HepG2 (cell line): ENCODE measurements around the gene RAD50. TPM values are rescaled to one million over a fixed set of nuclear protein-coding genes. Genes with fewer than 3 reads are reported as not detected.

Experiments used
- ATAC-seq: fragments of 200-7000 bp; cut with Tn5 transposase; 3 replicates; pipeline ENCODE4 v1.9.1; 2020; ENCODE audit warnings: mild to moderate bottlenecking, moderate library complexity
- Bru-seq: library from RNA; stranded (reverse); fragments of 400-500 nt; gene quantifications from one replicate; lab custom pipeline; 2021; lab: Mats Ljungman, UMichigan
- BruChase-seq, 2 experiments: library from RNA; stranded (reverse); fragments of 400-500 nt; gene quantifications; one replicate each; lab custom pipeline; 2021; lab: Mats Ljungman, UMichigan
- BruUV-seq: library from RNA; stranded (reverse); fragments of 400-500 nt; replicated peaks from 2 replicates; lab custom pipeline; 2021; lab: Mats Ljungman, UMichigan
- CTCF ChIA-PET: fragments of 300-600 bp; formaldehyde crosslinking; extraction: SDS; loops from one replicate; lab custom pipeline; 2021; ENCODE audit warnings: low total read pairs, inconsistent platforms, low intra/inter-chr PET ratio; lab: Yijun Ruan, JAX
- POLR2A ChIA-PET: fragments of 350-600 bp; sonication (Branson Sonifier 250); formaldehyde crosslinking; loops from one replicate; lab custom pipeline; 2020; ENCODE audit warnings: antibody characterized with exemption, inconsistent platforms; lab: Yijun Ruan, JAX
- DNase-seq: peaks from one replicate; pipeline ENCODE4 v3.0.0-alpha.2; 2015; ENCODE audit warnings: low spot score
- FAIRE-seq: peaks from 3 replicates; lab custom pipeline; 2011; peaks lifted over from hg19 to GRCh38; lab: Jason Lieb, UNC
- H2AFZ ChIP-seq: one replicate; pipeline ENCODE4 v1.6.1; 2011; ENCODE audit warnings: low read length, inconsistent platforms
- H3K27ac ChIP-seq: fragments of 300-600 bp; 3 replicates; pipeline ENCODE4 v1.8.0; 2011; ENCODE audit warnings: mixed run types, mild to moderate bottlenecking, mixed read lengths, low read length, inconsistent platforms; ENCODE audit not compliant: insufficient read depth; ENCODE audit errors: extremely low read length
- H3K27me3 ChIP-seq, 2 experiments: fragments of 200-600 bp in 1 of 2; 2 replicates in 1 of 2; 3 replicates in 1 of 2; pipeline versions ENCODE4 v1.6.0 to v1.8.0; 2011; ENCODE audit warnings: low read length in 2 of 2, mild to moderate bottlenecking in 2 of 2, moderate library complexity in 2 of 2, inconsistent platforms in 1 of 2; ENCODE audit not compliant: insufficient read depth in 2 of 2, control insufficient read depth in 1 of 2
- H3K36me3 ChIP-seq, 2 experiments: fragments of 200-600 bp in 1 of 2; replicated peaks in 1 of 2; 2 replicates in 1 of 2; 3 replicates in 1 of 2; pipeline versions ENCODE4 v1.5.1 to v1.8.0; 2011; ENCODE audit warnings: low read length in 2 of 2, inconsistent platforms in 1 of 2; ENCODE audit not compliant: insufficient read depth in 2 of 2, control insufficient read depth in 1 of 2
- H3K4me1 ChIP-seq: 2 replicates; pipeline ENCODE4 v1.5.1; 2012; ENCODE audit warnings: low read length, inconsistent platforms; ENCODE audit not compliant: insufficient read depth
- H3K4me2 ChIP-seq: 2 replicates; pipeline ENCODE4 v1.6.0; 2011; ENCODE audit warnings: low read depth, low read length, inconsistent platforms
- H3K4me3 ChIP-seq, 3 experiments: fragments of 200-600 bp in 1 of 3; sonication (generic), shearing (Covaris generic) in 1 of 3; replicated peaks in 1 of 3; 2 replicates each; pipeline ENCODE4 v1.5.1; 2011 to 2016; ENCODE audit warnings: low read length in 3 of 3, inconsistent platforms in 2 of 3, low read depth in 2 of 3, mild to moderate bottlenecking in 2 of 3, control low read depth in 1 of 3, mixed read lengths in 1 of 3; ENCODE audit not compliant: insufficient read depth in 1 of 3
- H3K79me2 ChIP-seq: one replicate; pipeline ENCODE4 v1.6.1; 2011; ENCODE audit warnings: low read length, inconsistent platforms; ENCODE audit not compliant: insufficient read depth
- H3K9ac ChIP-seq: 2 replicates; pipeline ENCODE4 v1.6.0; 2011; ENCODE audit warnings: mild to moderate bottlenecking, low read depth, low read length, inconsistent platforms; ENCODE audit not compliant: insufficient read depth
- H3K9me3 ChIP-seq: 2 replicates; pipeline ENCODE4 v1.5.1; 2012; ENCODE audit warnings: mild to moderate bottlenecking, low read length
- H4K20me1 ChIP-seq: 2 replicates; pipeline ENCODE4 v1.6.0; 2011; ENCODE audit warnings: inconsistent platforms, mild to moderate bottlenecking, low read length, moderate library complexity; ENCODE audit not compliant: insufficient read depth
- ARNTL ChIP-seq: sonication (generic); formaldehyde crosslinking; IDR thresholded peaks from 2 replicates; pipeline ENCODE4 v1.4.0; 2020; ENCODE audit warnings: mild to moderate bottlenecking, missing genetic modification reagents
- HOXA5 ChIP-seq: sonication (generic); formaldehyde crosslinking; IDR thresholded peaks from 2 replicates; pipeline ENCODE4 v1.4.0; 2020; ENCODE audit warnings: missing genetic modification reagents
- NBN ChIP-seq: fragments of 450-650 bp; conservative IDR thresholded peaks from 2 replicates; pipeline ENCODE4 v1.6.1; 2017
- NCOA2 ChIP-seq: sonication (generic); formaldehyde crosslinking; IDR thresholded peaks from 2 replicates; pipeline ENCODE4 v1.8.0; 2022; ENCODE audit warnings: inconsistent platforms
- RXRB ChIP-seq: IDR thresholded peaks from 2 replicates; pipeline ENCODE4 v1.6.1; 2016; ENCODE audit warnings: borderline replicate concordance, missing genetic modification reagents, missing compliant biosample characterization
- ZBTB7A ChIP-seq: sonication (generic); formaldehyde crosslinking; IDR thresholded peaks from 2 replicates; pipeline ENCODE4 v1.8.0; 2022; ENCODE audit warnings: mild to moderate bottlenecking, missing genetic modification reagents
- ZNF138 ChIP-seq: sonication (generic); formaldehyde crosslinking; IDR thresholded peaks from 2 replicates; pipeline ENCODE4 v1.5.0; 2020; ENCODE audit warnings: mild to moderate bottlenecking, low read depth, missing genetic modification reagents
- ZNF234 ChIP-seq: sonication (generic); formaldehyde crosslinking; conservative IDR thresholded peaks from 2 replicates; pipeline ENCODE4 v1.5.1; 2020; ENCODE audit warnings: mild to moderate bottlenecking, missing genetic modification reagents
- ZNF260 ChIP-seq: sonication (generic); formaldehyde crosslinking; IDR thresholded peaks from 2 replicates; pipeline ENCODE4 v1.4.0; 2020; ENCODE audit warnings: missing genetic modification reagents, low read depth, mild to moderate bottlenecking, borderline replicate concordance
- ZNF619 ChIP-seq: sonication (generic); formaldehyde crosslinking; IDR thresholded peaks from 2 replicates; pipeline ENCODE4 v1.4.0; 2020; ENCODE audit warnings: mild to moderate bottlenecking, missing genetic modification reagents
- ZNF790 ChIP-seq: sonication (generic); formaldehyde crosslinking; IDR thresholded peaks from 2 replicates; pipeline ENCODE4 v1.8.0; 2022; ENCODE audit warnings: missing genetic modification reagents, mild to moderate bottlenecking, borderline replicate concordance
- WGBS: methylation state at CpG from one replicate; pipeline ENCODE4 v1.1.6; 2017; ENCODE audit warnings: low lambda C conversion rate; 5-methylcytosine and 5-hydroxymethylcytosine counted together
- in situ Hi-C: cut with HindIII; loops from 2 replicates; pipeline ENCODE4 v1.10.0; 2017; ENCODE audit warnings: low pct_unique_long_range_greater_than_20kb; ENCODE audit not compliant: extremely low pct_ligation_motif_present
- intact Hi-C: fragments of 100-400 bp; cut with micrococcal nuclease; formaldehyde crosslinking; loops from one replicate; pipeline ENCODE4 v1.10.0; 2022; ENCODE audit not compliant: unreplicated experiment
- long read RNA-seq, 2 experiments: library from RNA in 1 of 2; library from polyadenylated mRNA in 1 of 2; stranded (forward) in 1 of 2; unstranded in 1 of 2; transcript quantifications; one replicate each; pipeline ENCODE4 v2.0.0, GENCODE V29; 2019 to 2022
- polyA minus RNA-seq, 3 experiments: library from RNA; depleted of rRNA, polyadenylated mRNA; stranded (reverse); fragments of >200 nt; gene quantifications; 2 replicates each; pipeline ENCODE4 v1.2.3, GENCODE V29; 2011; ENCODE audit warnings: low replicate concordance in 1 of 3
- polyA plus RNA-seq, 8 experiments: library from polyadenylated mRNA; depleted of rRNA in 3 of 8; stranded (reverse) in 7 of 8; unstranded in 1 of 8; fragments of >200 nt; fragmentation: Illumina TruSeq in 4 of 8; extraction: Trizol in 4 of 8; gene quantifications; 2 replicates each; pipeline versions ENCODE4 v1.2.1 to v1.2.3, GENCODE V29; 2011 to 2016; ENCODE audit warnings: low read depth in 4 of 8, missing spikeins in 1 of 8, mixed read lengths in 1 of 8; ENCODE audit not compliant: insufficient read depth in 1 of 8
- total RNA-seq, 5 experiments: library from RNA; depleted of rRNA; stranded (reverse); fragments of >200 nt; fragmentation: Illumina TruSeq; extraction: Trizol; gene quantifications; 2 replicates each; pipeline ENCODE4 v1.2.3, GENCODE V29; 2016; ENCODE audit warnings: low read depth in 1 of 5
- TF ChIP-seq, protein P1 (sequence below): sonication (generic); formaldehyde crosslinking; IDR thresholded peaks from 2 replicates; pipeline ENCODE4 v1.5.1; 2020; ENCODE audit warnings: mild to moderate bottlenecking, missing genetic modification reagents
- TF ChIP-seq, protein P2 (sequence below): conservative IDR thresholded peaks from 2 replicates; pipeline ENCODE4 v1.6.1; 2018; ENCODE audit warnings: missing genetic modification reagents

The RAD50 gene
- total RNA-seq (2016; rRNA removed; fragmentation: Illumina TruSeq; extraction: Trizol), result 23.4 and 40.1 TPM in 2 replicates
- 2.6 and 2.9 TPM in 2 replicates for total RNA-seq (2016; cell fraction: cytosol; rRNA removed; fragmentation: Illumina TruSeq; extraction: Trizol; ENCODE audit: low read depth)
- total RNA-seq (2016; cell fraction: insoluble cytoplasmic fraction; rRNA removed; fragmentation: Illumina TruSeq; extraction: Trizol), result 23.3 and 37.9 TPM in 2 replicates
- 6.3 and 8.5 TPM in 2 replicates for total RNA-seq (2016; cell fraction: membrane; rRNA removed; fragmentation: Illumina TruSeq; extraction: Trizol)
- total RNA-seq (2016; cell fraction: nucleus; rRNA removed; fragmentation: Illumina TruSeq; extraction: Trizol), result 33.7 and 36.5 TPM in 2 replicates
- polyA plus RNA-seq (2011; rRNA removed), result 13.6 and 19.2 TPM in 2 replicates
- 7.1 and 10.6 TPM in 2 replicates for polyA plus RNA-seq (2011; cell fraction: cytosol; rRNA removed)
- 24.8 and 26.5 TPM in 2 replicates for polyA plus RNA-seq (2011; cell fraction: nucleus; rRNA removed)
- 20.6 and 27.9 TPM in 2 replicates for polyA plus RNA-seq (2012)
- polyA plus RNA-seq (2016; cell fraction: cytosol; fragmentation: Illumina TruSeq; extraction: Trizol; ENCODE audit: low read depth), result 0.74 and 1.1 TPM in 2 replicates
- polyA plus RNA-seq (2016; cell fraction: insoluble cytoplasmic fraction; fragmentation: Illumina TruSeq; extraction: Trizol; ENCODE audit: low read depth), result 28.7 and 29.8 TPM in 2 replicates
- 1.5 and 3.2 TPM in 2 replicates for polyA plus RNA-seq (2016; cell fraction: membrane; fragmentation: Illumina TruSeq; extraction: Trizol; ENCODE audit: low read depth)
- polyA plus RNA-seq (2016; cell fraction: nucleus; fragmentation: Illumina TruSeq; extraction: Trizol; ENCODE audit: insufficient read depth, low read depth), result 26.8 and 32.5 TPM in 2 replicates
- 12.0 and 21.4 TPM in 2 replicates for polyA minus RNA-seq (2011; rRNA and poly(A)+ RNA removed; ENCODE audit: low replicate concordance)
- 16.4 and 16.9 TPM in 2 replicates for polyA minus RNA-seq (2011; cell fraction: cytosol; rRNA and poly(A)+ RNA removed)
- polyA minus RNA-seq (2011; cell fraction: nucleus; rRNA and poly(A)+ RNA removed), result 69.9 and 76.1 TPM in 2 replicates
- percentile 86 among the genes with signal in this experiment for Bru-seq, nascent RNA
- BruChase-seq, experiment 1, labeled RNA remaining after a 6-hour chase, result percentile 97 among the genes with signal in this experiment
- percentile 95 among the genes with signal in this experiment for BruChase-seq, experiment 2, labeled RNA remaining after a 2-hour chase
- long read RNA-seq, experiment 1, partial matches to known transcripts, result 24 of 27 reads
- long read RNA-seq, experiment 1, other reads (novel, unspliced or antisense), result 3 of 27 reads
- long read RNA-seq, experiment 2, partial matches to known transcripts, result 21 of 51 reads
- long read RNA-seq, experiment 2, other reads (novel, unspliced or antisense), result 30 of 51 reads

DNA sequence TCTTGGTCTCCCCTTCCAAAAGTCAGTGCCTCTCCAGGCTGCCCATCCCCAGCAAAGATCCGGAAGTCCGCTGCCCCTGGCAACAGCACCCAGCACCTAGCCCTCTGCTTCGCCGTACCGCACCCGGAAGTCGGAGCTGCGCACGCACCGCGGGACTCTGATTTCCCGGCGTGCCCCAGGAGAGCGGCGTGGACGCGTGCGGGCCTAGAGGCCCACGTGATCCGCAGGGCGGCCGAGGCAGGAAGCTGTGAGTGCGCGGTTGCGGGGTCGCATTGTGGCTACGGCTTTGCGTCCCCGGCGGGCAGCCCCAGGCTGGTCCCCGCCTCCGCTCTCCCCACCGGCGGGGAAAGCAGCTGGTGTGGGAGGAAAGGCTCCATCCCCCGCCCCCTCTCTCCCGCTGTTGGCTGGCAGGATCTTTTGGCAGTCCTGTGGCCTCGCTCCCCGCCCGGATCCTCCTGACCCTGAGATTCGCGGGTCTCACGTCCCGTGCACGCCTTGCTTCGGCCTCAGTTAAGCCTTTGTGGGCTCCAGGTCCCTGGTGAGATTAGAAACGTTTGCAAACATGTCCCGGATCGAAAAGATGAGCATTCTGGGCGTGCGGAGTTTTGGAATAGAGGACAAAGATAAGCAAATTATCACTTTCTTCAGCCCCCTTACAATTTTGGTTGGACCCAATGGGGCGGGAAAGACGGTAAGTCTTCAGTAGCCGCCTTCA is at the start of gene RAD50:
Gene RAD50, plus strand, starts transcription at position 215 of the 715 bp plus-strand sequence. Its CDS starts 348 bp downstream, at position 563.
- intact Hi-C loops, result loop anchor here (1.0 kb wide), 1 partner anchor 31 kb away; no protein-coding TSS in a partner anchor
- Histone ChIP-seq H3K4me2 (peak within 1 kb of the TSS; percentile 89), H3K4me1 (peaks cover 17% of the 10 kb centered on the region; the same call in 1 of the 2 replicates), H3K4me3 (peak within 1 kb of the TSS; percentile 71 to 73 (median 72)), H3K27ac (peak within 1 kb of the TSS; percentile 88), H3K79me2 (peaks cover 31% of the 10 kb centered on the region), H3K9me3 (no peaks in the 10 kb centered on the region), H4K20me1 (no peaks in the 10 kb centered on the region), H3K36me3 (peaks cover 7 to 14% of the 10 kb centered on the region in 2 experiments; a peak in 3 of 5 replicates), H2AFZ (peak within 1 kb of the TSS; percentile 43), H3K27me3 (no peaks in the 10 kb centered on the region; a peak in 1 of 5 replicates), H3K9ac (peak within 1 kb of the TSS; percentile 71)
- under 1% methylated on average over 23 of the region's 53 CpGs for WGBS
- in situ Hi-C loops, result no loop called here
- FAIRE-seq (peak; percentile 62), DNase-seq (peak; percentile 85), ATAC-seq (peak; percentile 96)
- ChIA-PET CTCF (no interaction called here), POLR2A (interaction anchor here (0.9 to 1.8 kb wide), 9 partner anchors 10 to 263 kb away, joined by 3 to 6 read pairs (median 4); partner anchors contain the start of gene SLC22A4)
- TSS peak; percentile 87 for BruUV-seq
- TF ChIP-seq NBN (no peak), RXRB (peak; percentile 56; the same call in 1 of the 2 replicates), ZNF234 (peak; percentile 73; the same call in 1 of the 2 replicates), ARNTL (CRISPR knock-in tag) (peak; percentile 98), HOXA5 (peak; percentile 71), NCOA2 (CRISPR knock-in tag) (peak; percentile 70), ZNF619 (peak; percentile 95), ZNF138 (peak; percentile 98), ZNF260 (CRISPR knock-in tag) (peak; percentile 96; the same call in 1 of the 2 replicates), ZBTB7A (CRISPR knock-in tag) (peak; percentile 85), ZNF790 (CRISPR knock-in tag) (no peak; the same call in 1 of the 2 replicates)
- TF ChIP-seq, protein P1, sequence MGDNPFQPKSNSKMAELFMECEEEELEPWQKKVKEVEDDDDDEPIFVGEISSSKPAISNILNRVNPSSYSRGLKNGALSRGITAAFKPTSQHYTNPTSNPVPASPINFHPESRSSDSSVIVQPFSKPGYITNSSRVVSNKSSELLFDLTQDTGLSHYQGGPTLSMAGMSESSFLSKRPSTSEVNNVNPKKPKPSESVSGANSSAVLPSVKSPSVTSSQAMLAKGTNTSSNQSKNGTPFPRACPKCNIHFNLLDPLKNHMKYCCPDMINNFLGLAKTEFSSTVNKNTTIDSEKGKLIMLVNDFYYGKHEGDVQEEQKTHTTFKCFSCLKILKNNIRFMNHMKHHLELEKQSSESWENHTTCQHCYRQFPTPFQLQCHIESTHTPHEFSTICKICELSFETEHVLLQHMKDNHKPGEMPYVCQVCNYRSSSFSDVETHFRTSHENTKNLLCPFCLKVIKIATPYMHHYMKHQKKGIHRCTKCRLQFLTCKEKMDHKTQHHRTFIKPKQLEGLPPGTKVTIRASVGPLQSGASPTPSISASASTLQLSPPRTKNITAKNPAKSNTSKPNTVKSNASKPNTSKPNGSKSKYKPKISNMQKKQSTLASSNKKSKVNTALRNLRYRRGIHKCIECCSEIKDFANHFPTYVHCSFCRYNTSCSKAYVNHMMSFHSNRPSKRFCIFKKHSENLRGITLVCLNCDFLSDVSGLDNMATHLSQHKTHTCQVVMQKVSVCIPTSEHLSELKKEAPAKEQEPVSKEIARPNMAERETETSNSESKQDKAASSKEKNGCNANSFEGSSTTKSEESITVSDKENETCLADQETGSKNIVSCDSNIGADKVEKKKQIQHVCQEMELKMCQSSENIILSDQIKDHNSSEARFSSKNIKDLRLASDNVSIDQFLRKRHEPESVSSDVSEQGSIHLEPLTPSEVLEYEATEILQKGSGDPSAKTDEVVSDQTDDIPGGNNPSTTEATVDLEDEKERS (CRISPR knock-in tag), result peak; percentile 62; the same call in 1 of the 2 replicates
- TF ChIP-seq, protein P2, sequence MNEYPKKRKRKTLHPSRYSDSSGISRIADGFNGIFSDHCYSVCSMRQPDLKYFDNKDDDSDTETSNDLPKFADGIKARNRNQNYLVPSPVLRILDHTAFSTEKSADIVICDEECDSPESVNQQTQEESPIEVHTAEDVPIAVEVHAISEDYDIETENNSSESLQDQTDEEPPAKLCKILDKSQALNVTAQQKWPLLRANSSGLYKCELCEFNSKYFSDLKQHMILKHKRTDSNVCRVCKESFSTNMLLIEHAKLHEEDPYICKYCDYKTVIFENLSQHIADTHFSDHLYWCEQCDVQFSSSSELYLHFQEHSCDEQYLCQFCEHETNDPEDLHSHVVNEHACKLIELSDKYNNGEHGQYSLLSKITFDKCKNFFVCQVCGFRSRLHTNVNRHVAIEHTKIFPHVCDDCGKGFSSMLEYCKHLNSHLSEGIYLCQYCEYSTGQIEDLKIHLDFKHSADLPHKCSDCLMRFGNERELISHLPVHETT (CRISPR knock-in tag), result peak; percentile 89
